ENCODE data around the gene PI4K2A.

Gene PI4K2A

GRCh38 chr10:97701438-97702069 lies 61.1 kb downstream of the PI4K2A start:
- H3F3A ChIP-seq (ENCODE audit: low read depth) = no peaks in the 10 kb centered on the region
- H2AFZ ChIP-seq (ENCODE audit: low read length) = peak overlapping the region; percentile 52; the same call in 1 of the 2 replicates
- no peak overlapping the region for H3K4me2 ChIP-seq (ENCODE audit: low read depth, low read length, poor library complexity, severe bottlenecking)
- no peaks in the 10 kb centered on the region for H3K9me3 ChIP-seq (ENCODE audit: insufficient read depth, low read depth, low read length)
- H3K27me3 ChIP-seq (ENCODE audit: insufficient read depth, low read length, poor library complexity, severe bottlenecking) = no peaks in the 10 kb centered on the region
- H3K36me3 ChIP-seq (ENCODE audit: insufficient read depth, low read length) = no peaks in the 10 kb centered on the region
- TF ChIP-seq, protein P1, sequence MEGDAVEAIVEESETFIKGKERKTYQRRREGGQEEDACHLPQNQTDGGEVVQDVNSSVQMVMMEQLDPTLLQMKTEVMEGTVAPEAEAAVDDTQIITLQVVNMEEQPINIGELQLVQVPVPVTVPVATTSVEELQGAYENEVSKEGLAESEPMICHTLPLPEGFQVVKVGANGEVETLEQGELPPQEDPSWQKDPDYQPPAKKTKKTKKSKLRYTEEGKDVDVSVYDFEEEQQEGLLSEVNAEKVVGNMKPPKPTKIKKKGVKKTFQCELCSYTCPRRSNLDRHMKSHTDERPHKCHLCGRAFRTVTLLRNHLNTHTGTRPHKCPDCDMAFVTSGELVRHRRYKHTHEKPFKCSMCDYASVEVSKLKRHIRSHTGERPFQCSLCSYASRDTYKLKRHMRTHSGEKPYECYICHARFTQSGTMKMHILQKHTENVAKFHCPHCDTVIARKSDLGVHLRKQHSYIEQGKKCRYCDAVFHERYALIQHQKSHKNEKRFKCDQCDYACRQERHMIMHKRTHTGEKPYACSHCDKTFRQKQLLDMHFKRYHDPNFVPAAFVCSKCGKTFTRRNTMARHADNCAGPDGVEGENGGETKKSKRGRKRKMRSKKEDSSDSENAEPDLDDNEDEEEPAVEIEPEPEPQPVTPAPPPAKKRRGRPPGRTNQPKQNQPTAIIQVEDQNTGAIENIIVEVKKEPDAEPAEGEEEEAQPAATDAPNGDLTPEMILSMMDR (conservative IDR thresholded peaks at IDR 0.05; ENCODE audit: low read length) = peak; percentile 89
- TF ChIP-seq EZH2phosphoT487 (IDR thresholded peaks at IDR 0.05; ENCODE audit: borderline replicate concordance) = no peak
- H4K20me1 ChIP-seq (ENCODE audit: insufficient read depth, low read length, poor library complexity, severe bottlenecking) = no peaks in the 10 kb centered on the region
- H3K79me2 ChIP-seq (ENCODE audit: insufficient read depth, low read length) = no peaks in the 10 kb centered on the region
- peak overlapping the region; percentile 29 for H3K9ac ChIP-seq (ENCODE audit: low read depth, low read length, poor library complexity, severe bottlenecking)
- H3K9me2 ChIP-seq (replicated peaks; ENCODE audit: low read depth, low read length) = no peaks in the 10 kb centered on the region
- H3K4me3 ChIP-seq (ENCODE audit: low read length, poor library complexity, severe bottlenecking) = no peak overlapping the region
- no peaks in the 10 kb centered on the region for H3K4me1 ChIP-seq (ENCODE audit: insufficient read depth, low read length, poor library complexity, severe bottlenecking)

GRCh38 chr10:97703398-97704067 lies 63.1 kb downstream of the PI4K2A start:
- Histone ChIP-seq H3F3A (ENCODE audit: low read depth) (no peaks in the 10 kb centered on the region), H2AFZ (ENCODE audit: low read length) (no peak overlapping the region), H4K20me1 (ENCODE audit: insufficient read depth, low read length, poor library complexity, severe bottlenecking) (no peaks in the 10 kb centered on the region), H3K4me1 (ENCODE audit: insufficient read depth, low read length, poor library complexity, severe bottlenecking) (no peaks in the 10 kb centered on the region), H3K27me3 (ENCODE audit: insufficient read depth, low read length, poor library complexity, severe bottlenecking) (no peaks in the 10 kb centered on the region), H3K9me3 (ENCODE audit: insufficient read depth, low read depth, low read length) (no peaks in the 10 kb centered on the region), H3K9me2 (replicated peaks; ENCODE audit: low read depth, low read length) (no peaks in the 10 kb centered on the region), H3K4me3 (ENCODE audit: low read length, poor library complexity, severe bottlenecking) (no peak overlapping the region), H3K36me3 (ENCODE audit: insufficient read depth, low read length) (no peaks in the 10 kb centered on the region), H3K9ac (ENCODE audit: low read depth, low read length, poor library complexity, severe bottlenecking) (no peak overlapping the region), H3K4me2 (ENCODE audit: low read depth, low read length, poor library complexity, severe bottlenecking) (no peak overlapping the region), H3K79me2 (ENCODE audit: insufficient read depth, low read length) (no peaks in the 10 kb centered on the region)
- no peak for TF ChIP-seq EZH2phosphoT487 (IDR thresholded peaks at IDR 0.05; ENCODE audit: borderline replicate concordance)
- TF ChIP-seq, protein P1 (conservative IDR thresholded peaks at IDR 0.05; ENCODE audit: low read length) = no peak

GRCh38 chr10:97704341-97704740 lies 63.9 kb downstream of the PI4K2A start:
- Histone ChIP-seq H3K4me2 (ENCODE audit: low read depth, low read length, poor library complexity, severe bottlenecking) (no peak overlapping the region), H3F3A (ENCODE audit: low read depth) (no peaks in the 10 kb centered on the region), H2AFZ (ENCODE audit: low read length) (no peak overlapping the region), H3K4me1 (ENCODE audit: insufficient read depth, low read length, poor library complexity, severe bottlenecking) (no peaks in the 10 kb centered on the region), H3K79me2 (ENCODE audit: insufficient read depth, low read length) (no peaks in the 10 kb centered on the region), H3K36me3 (ENCODE audit: insufficient read depth, low read length) (no peaks in the 10 kb centered on the region), H3K9ac (ENCODE audit: low read depth, low read length, poor library complexity, severe bottlenecking) (no peak overlapping the region), H3K27me3 (ENCODE audit: insufficient read depth, low read length, poor library complexity, severe bottlenecking) (no peaks in the 10 kb centered on the region), H3K9me2 (replicated peaks; ENCODE audit: low read depth, low read length) (no peaks in the 10 kb centered on the region), H3K4me3 (ENCODE audit: low read length, poor library complexity, severe bottlenecking) (no peak overlapping the region), H4K20me1 (ENCODE audit: insufficient read depth, low read length, poor library complexity, severe bottlenecking) (no peaks in the 10 kb centered on the region), H3K9me3 (ENCODE audit: insufficient read depth, low read depth, low read length) (no peaks in the 10 kb centered on the region)
- TF ChIP-seq, protein P1 (conservative IDR thresholded peaks at IDR 0.05; ENCODE audit: low read length) = no peak
- no peak for TF ChIP-seq EZH2phosphoT487 (IDR thresholded peaks at IDR 0.05; ENCODE audit: borderline replicate concordance)

All from Loucy (cell line).